Activated naive CD4-positive, alpha-beta T cell treated with anti-CD3 and anti-CD28 coated beads for 36 hours (primary cell): ENCODE data around the gene GNAS-AS1. TPM values are rescaled to one million over a fixed set of nuclear protein-coding genes. Genes with fewer than 3 reads are reported as not detected.

ENCODE experiments used
- CTCF ChIA-PET: fragments of 350-600 bp; sonication (Branson Sonifier 250); formaldehyde crosslinking; loops from one replicate; lab custom pipeline; 2021; ENCODE audit warnings: antibody characterized with exemption; lab: Charles Lee
- DNase-seq: peaks from one replicate; pipeline ENCODE4 v3.0.0-alpha.2; 2020
- H3K27ac Mint-ChIP-seq: one replicate; pipeline ENCODE4 v1.8.0; 2021; ENCODE audit warnings: mild to moderate bottlenecking, mixed read lengths
- H3K27me3 Mint-ChIP-seq: one replicate; pipeline ENCODE4 v1.8.0; 2021; ENCODE audit warnings: low read depth, mixed read lengths
- H3K36me3 Mint-ChIP-seq: one replicate; pipeline ENCODE4 v1.8.0; 2021; ENCODE audit warnings: low read depth, mixed read lengths
- H3K4me1 Mint-ChIP-seq: one replicate; pipeline ENCODE4 v1.8.0; 2021; ENCODE audit warnings: low read depth, mixed read lengths
- H3K4me3 Mint-ChIP-seq: one replicate; pipeline ENCODE4 v1.8.0; 2021; ENCODE audit warnings: mild to moderate bottlenecking, moderate library complexity, mixed read lengths
- H3K9me3 Mint-ChIP-seq: one replicate; pipeline ENCODE4 v1.8.0; 2021; ENCODE audit warnings: mixed read lengths
- intact Hi-C: fragments of 100-400 bp; cut with micrococcal nuclease; formaldehyde crosslinking; loops from one replicate; pipeline ENCODE4 v1.15.1; 2023
- microRNA-seq: library from miRNA; unstranded; fragments of <30 nt; microRNA quantifications from one replicate; pipeline ENCODE4 v1.2.0, GENCODE V29; 2022; ENCODE audit warnings: borderline microRNAs expressed, borderline replicate concordance
- total RNA-seq, 2 experiments: library from RNA; stranded (reverse); gene quantifications; one replicate each; pipeline ENCODE4 v1.2.3, GENCODE V29; 2021

Gene GNAS-AS1
- total RNA-seq, 2 experiments from 2014 or later = 1.6 to 1.9 TPM

- H3K9me3 Mint-ChIP-seq = no peaks in the 10 kb centered on the region
- no peak for DNase-seq
- H3K4me1 Mint-ChIP-seq = no peaks in the 10 kb centered on the region
- H3K36me3 Mint-ChIP-seq = no peaks in the 10 kb centered on the region
- intact Hi-C loops = no loop called here
- no peak overlapping the region for H3K27ac Mint-ChIP-seq
- CTCF ChIA-PET = no interaction called here
- no peak overlapping the region for H3K4me3 Mint-ChIP-seq
- peaks cover 3% of the 10 kb centered on the region for H3K27me3 Mint-ChIP-seq
Measured at GRCh38 chr20:58776109-58776508, 74.6 kb downstream of the GNAS-AS1 start.

- CTCF ChIA-PET = no interaction called here
Measured at GRCh38 chr20:58775371-58775770, 75.3 kb downstream of the GNAS-AS1 start.

GRCh38 chr20:58774667-58775263 lies 75.9 kb downstream of the GNAS-AS1 start:
- Mint-ChIP-seq H3K27me3 (peaks cover 12% of the 10 kb centered on the region), H3K4me3 (no peak overlapping the region), H3K4me1 (no peaks in the 10 kb centered on the region), H3K9me3 (no peaks in the 10 kb centered on the region), H3K36me3 (no peaks in the 10 kb centered on the region), H3K27ac (no peak overlapping the region)
- CTCF ChIA-PET = interaction anchor here (0.6 kb wide), 1 partner anchor 13 kb away, joined by 3 read pairs; no protein-coding TSS in a partner anchor
- no peak for DNase-seq
- intact Hi-C loops = no loop called here

More at GRCh38 chr20:58775371-58775770, 75.3 kb downstream of the GNAS-AS1 start:
- no peak for DNase-seq
- intact Hi-C loops = no loop called here
- Mint-ChIP-seq H3K27ac (no peak overlapping the region), H3K36me3 (no peaks in the 10 kb centered on the region), H3K4me3 (no peak overlapping the region), H3K4me1 (no peaks in the 10 kb centered on the region), H3K27me3 (peaks cover 9% of the 10 kb centered on the region), H3K9me3 (no peaks in the 10 kb centered on the region)

- Mint-ChIP-seq H3K27ac (no peak overlapping the region), H3K4me1 (no peaks in the 10 kb centered on the region), H3K9me3 (no peaks in the 10 kb centered on the region), H3K4me3 (no peak overlapping the region), H3K27me3 (peaks cover 15% of the 10 kb centered on the region), H3K36me3 (no peaks in the 10 kb centered on the region)
- CTCF ChIA-PET = interaction anchor here (0.6 kb wide), 1 partner anchor 12 kb away, joined by 3 read pairs; no protein-coding TSS in a partner anchor
- intact Hi-C loops = no loop called here
- no peak for DNase-seq
Measured at GRCh38 chr20:58774214-58774613, 76.5 kb downstream of the GNAS-AS1 start.

GRCh38 chr20:58772786-58773185 lies 77.9 kb downstream of the GNAS-AS1 start:
- Mint-ChIP-seq H3K4me1 (no peaks in the 10 kb centered on the region), H3K9me3 (no peaks in the 10 kb centered on the region), H3K4me3 (no peak overlapping the region), H3K27me3 (peaks cover 16% of the 10 kb centered on the region), H3K27ac (no peak overlapping the region), H3K36me3 (no peaks in the 10 kb centered on the region)
- intact Hi-C loops = no loop called here
- CTCF ChIA-PET = no interaction called here
- no peak for DNase-seq

Small RNA genes lying within 50 kb of the gene (microRNA-seq; reads per million reads assigned to microRNA genes)
- gene MIR298 = not detected

Other genes with a start within 250 kb of the GNAS-AS1 start
- 100 to 1,000 TPM; 127 TPM for gene STX16, start 199.6 kb downstream of the GNAS-AS1 start, total RNA-seq
- 10 to 100 TPM; 14.3 to 14.5 TPM for gene NPEPL1, start 158.1 kb downstream of the GNAS-AS1 start, total RNA-seq
- gene GNAS, start 1.8 kb upstream of the GNAS-AS1 start, total RNA-seq = 100 to 1,000 TPM; 770 to 802 TPM
- gene NELFCD, start 130.4 kb upstream of the GNAS-AS1 start, total RNA-seq = 100 to 1,000 TPM; 102 to 103 TPM
- 10 to 100 TPM; 17.3 to 17.9 TPM for gene CTSZ, start 156.4 kb upstream of the GNAS-AS1 start, total RNA-seq
- not detected for gene TUBB1, start 168.5 kb upstream of the GNAS-AS1 start, total RNA-seq
- gene ATP5F1E, start 181.4 kb upstream of the GNAS-AS1 start, total RNA-seq = 10 to 100 TPM; 74.5 to 86.3 TPM
- gene PRELID3B, start 191.9 kb upstream of the GNAS-AS1 start, total RNA-seq = 100 to 1,000 TPM; 170 to 180 TPM